PC-9 (cell line): ENCODE measurements around the gene LIX1L. TPM values are rescaled to one million over a fixed set of nuclear protein-coding genes. Genes with fewer than 3 reads are reported as not detected.

ENCODE experiments used
- BruUV-seq: library from RNA; stranded (reverse); fragments of 400-500 nt; replicated peaks from 2 replicates; lab custom pipeline; 2021; lab: Mats Ljungman, UMichigan
- CTCF ChIA-PET: fragments of 300-600 bp; sonication (Branson Sonifier 250); formaldehyde crosslinking; loops from one replicate; lab custom pipeline; 2022; ENCODE audit warnings: antibody characterized with exemption; lab: Charles Lee
- POLR2A ChIA-PET: fragments of 300-600 bp; sonication (Branson Sonifier 250); formaldehyde crosslinking; loops from one replicate; lab custom pipeline; 2022; ENCODE audit warnings: antibody characterized with exemption; ENCODE audit not compliant: unreplicated experiment; lab: Charles Lee
- DNase-seq, 2 experiments: peaks; one replicate each; pipeline versions ENCODE4 v3.0.0 to v3.0.0-alpha.2; 2015 to 2022; ENCODE audit warnings: mixed read lengths in 1 of 2
- H2AFZ ChIP-seq: fragments of 200-600 bp; sonication (generic); 2 replicates; pipeline ENCODE4 v1.8.1; 2017; ENCODE audit warnings: antibody characterized with exemption
- H3F3A ChIP-seq: fragments of 200-600 bp; sonication (generic); 2 replicates; pipeline ENCODE4 v1.8.1; 2017; ENCODE audit warnings: antibody characterized with exemption, mild to moderate bottlenecking, low read depth; ENCODE audit not compliant: insufficient read depth
- H3K27ac ChIP-seq: fragments of 200-600 bp; sonication (generic); 2 replicates; pipeline ENCODE4 v1.6.1; 2016; ENCODE audit warnings: mixed run types
- H3K27me3 ChIP-seq: fragments of 200-600 bp; sonication (generic); 2 replicates; pipeline ENCODE4 v1.6.1; 2016; ENCODE audit warnings: low read depth, mixed run types; ENCODE audit not compliant: insufficient read depth
- H3K36me3 ChIP-seq: fragments of 200-600 bp; sonication (generic); 2 replicates; pipeline ENCODE4 v1.6.1; 2016; ENCODE audit warnings: low read depth, mixed run types
- H3K4me1 ChIP-seq: fragments of 200-600 bp; sonication (generic); replicated peaks from 2 replicates; pipeline ENCODE4 v1.6.1; 2016; ENCODE audit warnings: mixed run types; ENCODE audit not compliant: insufficient read depth
- H3K4me2 ChIP-seq: fragments of 200-600 bp; sonication (generic); 2 replicates; pipeline ENCODE4 v1.6.1; 2017; ENCODE audit warnings: mixed run types
- H3K4me3 ChIP-seq: fragments of 200-600 bp; sonication (generic); 2 replicates; pipeline ENCODE4 v1.6.1; 2016; ENCODE audit warnings: mixed run types
- H3K79me2 ChIP-seq: fragments of 200-600 bp; sonication (generic); 2 replicates; pipeline ENCODE4 v1.6.1; 2017; ENCODE audit warnings: low read depth, mixed run types
- H3K9me2 ChIP-seq: fragments of 200-600 bp; sonication (generic); 2 replicates; pipeline ENCODE4 v1.8.1; 2017; ENCODE audit warnings: mild to moderate bottlenecking; ENCODE audit not compliant: insufficient read depth
- H3K9me3 ChIP-seq: fragments of 200-600 bp; sonication (generic); 2 replicates; pipeline ENCODE4 v1.8.1; 2016; ENCODE audit warnings: low read depth; ENCODE audit not compliant: insufficient read depth
- H4K20me1 ChIP-seq: fragments of 200-600 bp; sonication (generic); 2 replicates; pipeline ENCODE4 v1.8.1; 2017; ENCODE audit not compliant: insufficient read depth
- CTCF ChIP-seq: fragments of 200-600 bp; sonication (generic); conservative IDR thresholded peaks from 2 replicates; pipeline ENCODE4 v1.6.1; 2017; ENCODE audit warnings: mixed run types, antibody characterized with exemption, mild to moderate bottlenecking, moderate library complexity
- EZH2 ChIP-seq: fragments of 200-600 bp; sonication (generic); IDR thresholded peaks from 2 replicates; pipeline ENCODE4 v1.8.0; 2017; ENCODE audit warnings: antibody characterized with exemption, low read depth
- intact Hi-C: fragments of 100-400 bp; cut with micrococcal nuclease; formaldehyde crosslinking; loops from one replicate; pipeline ENCODE4 v1.10.0; 2022; ENCODE audit not compliant: unreplicated experiment
- total RNA-seq: library from RNA; stranded (reverse); gene quantifications from 2 replicates; pipeline ENCODE4 v1.2.3, GENCODE V29; 2021

Gene LIX1L
- total RNA-seq, 1 experiment from 2014 or later, result 0.48 TPM

GRCh38 chr1:145974721-145975120 is 16.9 kb upstream of the LIX1L start:
- Histone ChIP-seq H3K4me1 (peaks cover 20% of the 10 kb centered on the region), H3K79me2 (no peaks in the 10 kb centered on the region), H4K20me1 (no peaks in the 10 kb centered on the region), H3K4me3 (no peak overlapping the region), H3K36me3 (no peaks in the 10 kb centered on the region), H3F3A (peaks cover 21% of the 10 kb centered on the region), H2AFZ (no peak overlapping the region), H3K27me3 (no peaks in the 10 kb centered on the region), H3K9me2 (no peaks in the 10 kb centered on the region), H3K4me2 (no peak overlapping the region), H3K9me3 (no peaks in the 10 kb centered on the region), H3K27ac (no peak overlapping the region)
- intact Hi-C loops, result loop anchor here (2.0 to 5.0 kb wide), 2 partner anchors 57 to 126 kb away; partner anchors contain the start of gene PEX11B
- TF ChIP-seq EZH2, result no peak
- POLR2A ChIA-PET, result no interaction called here
- no peak for DNase-seq
- CTCF ChIA-PET, result no interaction called here
- BruUV-seq, result no TSS peak

GRCh38 chr1:145972580-145972979 is 14.8 kb upstream of the LIX1L start:
- H3K79me2 ChIP-seq, result no peaks in the 10 kb centered on the region
- H4K20me1 ChIP-seq, result no peaks in the 10 kb centered on the region
- H3K4me3 ChIP-seq, result no peak overlapping the region
- no peak overlapping the region for H3K4me2 ChIP-seq
- POLR2A ChIA-PET, result no interaction called here
- H3K9me2 ChIP-seq, result no peaks in the 10 kb centered on the region
- no peak overlapping the region for H2AFZ ChIP-seq
- CTCF ChIA-PET, result no interaction called here
- no peak for TF ChIP-seq EZH2
- no peak for TF ChIP-seq CTCF
- H3F3A ChIP-seq, result peaks cover 3% of the 10 kb centered on the region; the same call in 1 of the 2 replicates
- H3K4me1 ChIP-seq, result peaks cover under 1% of the 10 kb centered on the region
- no peaks in the 10 kb centered on the region for H3K27me3 ChIP-seq
- intact Hi-C loops, result no loop called here
- BruUV-seq, result no TSS peak
- no peaks in the 10 kb centered on the region for H3K36me3 ChIP-seq
- no peak overlapping the region for H3K27ac ChIP-seq
- no peak for DNase-seq
- H3K9me3 ChIP-seq, result no peaks in the 10 kb centered on the region

DNA sequence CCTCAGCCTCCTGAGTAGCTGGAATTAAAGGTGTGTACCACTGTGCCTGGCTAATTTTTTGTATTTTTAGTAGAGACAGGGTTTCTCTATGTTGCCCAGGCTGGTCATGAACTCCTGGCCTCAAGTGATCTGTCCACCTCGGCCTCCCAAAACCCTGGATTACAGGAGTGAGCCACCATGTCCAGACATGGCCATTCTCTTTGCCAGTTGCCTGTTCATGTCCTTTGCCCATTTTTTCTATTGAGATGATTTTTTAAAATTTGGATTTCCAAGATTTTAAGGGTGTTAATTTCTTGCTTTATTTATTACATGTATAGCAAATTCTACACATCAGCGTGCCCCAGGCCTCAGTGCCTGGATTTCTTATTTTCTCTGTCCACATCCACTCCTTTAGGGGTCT is 9.5 kb upstream of the LIX1L start:
- Histone ChIP-seq H3K27ac (no peak overlapping the region), H3K36me3 (no peaks in the 10 kb centered on the region), H3F3A (peaks cover 17% of the 10 kb centered on the region), H3K4me2 (no peak overlapping the region), H3K4me3 (no peak overlapping the region), H3K4me1 (peaks cover 22% of the 10 kb centered on the region), H3K9me2 (no peaks in the 10 kb centered on the region), H3K9me3 (no peaks in the 10 kb centered on the region), H3K79me2 (no peaks in the 10 kb centered on the region), H2AFZ (no peak overlapping the region), H4K20me1 (no peaks in the 10 kb centered on the region), H3K27me3 (no peaks in the 10 kb centered on the region)
- DNase-seq, result no peak
- BruUV-seq, result no TSS peak
- intact Hi-C loops, result no loop called here
- TF ChIP-seq CTCF (no peak), EZH2 (no peak)
- CTCF ChIA-PET, result interaction anchor here (0.6 kb wide), 1 partner anchor 114 kb away, joined by 4 read pairs; no protein-coding TSS in a partner anchor
- POLR2A ChIA-PET, result interaction anchor here (0.6 kb wide), 1 partner anchor 235 kb away, joined by 14 read pairs; no protein-coding TSS in a partner anchor
